CD4-positive, CD25-positive, alpha-beta regulatory T cell (primary cell): ENCODE measurements around the gene XIAP. TPM values are rescaled to one million over a fixed set of nuclear protein-coding genes. Genes with fewer than 3 reads are reported as not detected.
"Not testable (repeated sequence)": the region's sequence is repeated elsewhere in the genome, so short reads cannot be mapped to it uniquely, and the experiment has no call there.

Source experiments
- ATAC-seq, 2 donors: fragments of 150-1000 bp; cut with Tn5 transposase; one replicate each; pipeline ENCODE4 v1.10.0; 2021; ENCODE audit warnings: low read depth in 2 of 2, moderate number of reproducible peaks in 2 of 2, moderate library complexity in 1 of 2
- DNase-seq, 3 donors: peaks; one replicate each; pipeline versions ENCODE4 v3.0.0 to v3.0.0-alpha.2; 2012 to 2022; ENCODE audit warnings: mixed read lengths in 1 of 3
- H3K27ac ChIP-seq: one replicate; pipeline ENCODE4 v1.7.0; 2013; ENCODE audit warnings: mild to moderate bottlenecking, low read length; ENCODE audit not compliant: insufficient read depth, poor library complexity, severe bottlenecking
- H3K27me3 ChIP-seq: one replicate; pipeline ENCODE4 v1.7.0; 2013; ENCODE audit warnings: low read length; ENCODE audit not compliant: control insufficient read depth, insufficient read depth
- H3K36me3 ChIP-seq: one replicate; pipeline ENCODE4 v1.7.0; 2013; ENCODE audit warnings: mild to moderate bottlenecking, low read length, moderate library complexity; ENCODE audit not compliant: control insufficient read depth, insufficient read depth
- H3K4me1 ChIP-seq: 2 replicates; pipeline ENCODE4 v1.7.0; 2013; ENCODE audit warnings: mild to moderate bottlenecking, low read length; ENCODE audit not compliant: insufficient read depth, control insufficient read depth, poor library complexity, severe bottlenecking
- H3K4me3 ChIP-seq: one replicate; pipeline ENCODE4 v1.7.0; 2013; ENCODE audit warnings: low read depth, mild to moderate bottlenecking, low read length, moderate library complexity
- H3K9me3 ChIP-seq, 2 experiments: 1 replicate in 1 of 2; 2 replicates in 1 of 2; pipeline ENCODE4 v1.7.0; 2013; ENCODE audit warnings: low read length in 2 of 2, mild to moderate bottlenecking in 1 of 2, moderate library complexity in 1 of 2; ENCODE audit not compliant: control insufficient read depth in 2 of 2
- H3K27ac Mint-ChIP-seq, 3 donors: one replicate each; pipeline ENCODE4 v1.8.0; 2020 to 2022; ENCODE audit warnings: mild to moderate bottlenecking in 3 of 3, mixed read lengths in 3 of 3, moderate library complexity in 2 of 3
- H3K27me3 Mint-ChIP-seq: one replicate; pipeline ENCODE4 v1.8.0; 2022; ENCODE audit warnings: mild to moderate bottlenecking, mixed read lengths
- H3K36me3 Mint-ChIP-seq: one replicate; pipeline ENCODE4 v1.8.0; 2020; ENCODE audit warnings: mixed read lengths
- H3K4me1 Mint-ChIP-seq, 4 donors: one replicate each; pipeline ENCODE4 v1.8.0; 2020 to 2022; ENCODE audit warnings: mixed read lengths in 4 of 4, mild to moderate bottlenecking in 1 of 4
- H3K4me3 Mint-ChIP-seq, 4 donors: one replicate each; pipeline ENCODE4 v1.8.0; 2020 to 2022; ENCODE audit warnings: mild to moderate bottlenecking in 4 of 4, mixed read lengths in 4 of 4, moderate library complexity in 3 of 4
- H3K9me3 Mint-ChIP-seq, 7 donors: one replicate each; pipeline ENCODE4 v1.8.0; 2020 to 2022; ENCODE audit warnings: mixed read lengths in 7 of 7, mild to moderate bottlenecking in 3 of 7, moderate library complexity in 2 of 7
- polyA plus RNA-seq, 4 donors: library from polyadenylated mRNA; unstranded; fragments of 300-500 nt; fragmentation: Illumina TruSeq; gene quantifications; one replicate each; pipeline ENCODE4 v1.2.3, GENCODE V29; 2021
- total RNA-seq: library from RNA; stranded (reverse); gene quantifications from one replicate; pipeline ENCODE4 v1.2.3, GENCODE V29; 2022

XIAP gene
- total RNA-seq: 35.5 TPM
- polyA plus RNA-seq: 1 to 10 TPM; 7.7 to 8.7 (median 8.0) TPM

DNA sequence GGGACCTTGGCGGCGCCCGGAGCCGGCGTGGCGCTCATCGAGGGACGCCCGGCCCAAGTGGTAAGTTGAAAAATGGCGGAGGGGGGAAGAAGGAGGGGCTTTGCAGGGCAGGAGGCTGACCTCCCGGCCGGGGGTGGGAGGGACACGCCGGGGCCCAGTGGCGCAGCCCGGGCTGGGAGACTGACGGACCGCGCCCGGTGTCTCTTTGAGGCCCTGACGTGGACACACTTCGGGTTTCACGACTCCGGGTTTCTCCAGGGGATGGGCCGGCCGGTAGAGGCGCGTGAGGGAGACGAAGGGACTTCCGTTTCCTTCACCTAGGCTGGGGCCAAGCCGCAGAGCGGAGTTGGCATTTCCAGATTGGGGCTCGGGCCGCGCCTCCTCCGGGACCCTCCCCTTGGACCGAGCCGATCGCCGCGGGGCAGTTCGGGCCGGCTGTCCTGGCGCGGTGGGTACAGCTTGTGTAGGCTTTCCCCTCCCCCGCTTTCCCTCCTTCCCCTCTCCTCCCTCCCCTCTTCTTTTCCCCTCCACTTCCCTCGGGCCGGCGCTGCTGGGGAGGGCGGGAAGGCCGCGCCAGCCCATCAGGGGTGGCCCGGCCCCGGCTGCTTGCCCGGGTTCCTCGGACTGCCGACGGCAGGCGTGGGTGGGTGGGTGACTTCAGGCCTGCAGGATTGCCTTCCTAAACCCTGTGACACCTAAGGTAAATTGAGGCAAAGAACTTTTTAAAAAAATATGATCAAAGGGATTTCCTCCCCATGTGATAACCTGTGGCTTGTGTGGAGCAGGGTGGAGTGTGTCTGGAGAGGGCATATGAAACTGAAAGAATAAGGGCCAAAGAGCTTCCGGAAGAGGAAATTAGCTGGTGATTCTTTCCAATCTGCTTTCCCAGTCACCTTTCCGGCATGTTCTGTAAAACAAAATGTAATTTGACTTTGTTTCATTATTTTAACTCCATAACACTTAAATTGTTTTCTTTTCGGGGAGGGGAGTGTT lies at the start of gene XIAP:
TSS of gene XIAP (plus strand) at position 208 of the 993 bp plus-strand sequence. CDS start 25,610 bp downstream, outside the sequence.
- Histone ChIP-seq H3K4me3 (peak within 1 kb of the TSS; percentile 96), H3K36me3 (no peaks in the 10 kb centered on the region), H3K9me3 (no peaks in the 10 kb centered on the region), H3K27ac (peak within 1 kb of the TSS; percentile 88), H3K4me1 (peaks cover 6% of the 10 kb centered on the region), H3K27me3 (no peaks in the 10 kb centered on the region)
- H3K4me1 Mint-ChIP-seq: peaks cover 0 to 21% (median 12%) of the 10 kb centered on the region in 4 donors
- ATAC-seq (peak; percentile 76), DNase-seq (peak; percentile 56 to 76 (median 65))
- H3K9me3 Mint-ChIP-seq: peaks cover 0 to 2% (median 0%) of the 10 kb centered on the region in 7 donors
- peaks cover 9% of the 10 kb centered on the region for H3K27me3 Mint-ChIP-seq
- H3K36me3 Mint-ChIP-seq: peaks cover 3% of the 10 kb centered on the region
- H3K27ac Mint-ChIP-seq: peak within 1 kb of the TSS; percentile 91 to 97 (median 96)
- H3K4me3 Mint-ChIP-seq: peak within 1 kb of the TSS; percentile 88 to 96 (median 96)

GRCh38 chrX:123814343-123814742 lies 45.5 kb upstream of the XIAP start:
- Mint-ChIP-seq H3K27ac (no peak overlapping the region), H3K4me3 (no peak overlapping the region), H3K36me3 (no peaks in the 10 kb centered on the region), H3K27me3 (no peaks in the 10 kb centered on the region), H3K4me1 (no peaks in the 10 kb centered on the region), H3K9me3 (no peaks in the 10 kb centered on the region)
- Histone ChIP-seq H3K4me3 (no peak overlapping the region), H3K27ac (no peak overlapping the region), H3K36me3 (no peaks in the 10 kb centered on the region), H3K4me1 (no peaks in the 10 kb centered on the region), H3K27me3 (no peaks in the 10 kb centered on the region), H3K9me3 (no peaks in the 10 kb centered on the region)
- no peak for ATAC-seq
- no peak for DNase-seq

DNA sequence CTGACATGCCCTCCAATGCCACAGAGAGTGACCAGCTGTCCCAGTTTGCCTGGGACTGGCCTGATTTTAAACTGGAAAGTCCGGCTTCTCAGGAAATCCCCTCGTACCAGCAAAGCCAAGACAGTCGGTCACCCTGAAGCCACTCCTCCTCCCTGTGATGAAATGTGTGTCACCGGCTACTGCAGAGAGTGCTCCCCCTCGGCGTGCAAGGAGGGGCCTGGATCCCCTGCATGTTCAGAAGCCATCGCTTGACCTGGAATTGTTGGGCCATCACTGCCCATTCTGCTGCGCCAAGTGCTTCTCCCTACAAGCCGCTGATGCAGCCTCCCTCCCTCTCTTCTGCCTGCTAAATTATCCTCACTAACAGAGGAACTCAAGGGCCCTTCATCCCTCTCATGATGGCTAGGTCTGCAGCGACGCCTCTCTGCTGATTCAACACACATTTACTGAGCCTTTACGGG lies 44.9 kb upstream of the XIAP start:
- H3K27me3 Mint-ChIP-seq, H3K9me3 ChIP-seq, H3K4me3 Mint-ChIP-seq, H3K9me3 Mint-ChIP-seq, H3K36me3 ChIP-seq, H3K27ac ChIP-seq, H3K36me3 Mint-ChIP-seq, DNase-seq, H3K4me1 Mint-ChIP-seq, H3K4me1 ChIP-seq, H3K4me3 ChIP-seq, H3K27me3 ChIP-seq, ATAC-seq, H3K27ac Mint-ChIP-seq: not testable (repeated sequence)

DNA sequence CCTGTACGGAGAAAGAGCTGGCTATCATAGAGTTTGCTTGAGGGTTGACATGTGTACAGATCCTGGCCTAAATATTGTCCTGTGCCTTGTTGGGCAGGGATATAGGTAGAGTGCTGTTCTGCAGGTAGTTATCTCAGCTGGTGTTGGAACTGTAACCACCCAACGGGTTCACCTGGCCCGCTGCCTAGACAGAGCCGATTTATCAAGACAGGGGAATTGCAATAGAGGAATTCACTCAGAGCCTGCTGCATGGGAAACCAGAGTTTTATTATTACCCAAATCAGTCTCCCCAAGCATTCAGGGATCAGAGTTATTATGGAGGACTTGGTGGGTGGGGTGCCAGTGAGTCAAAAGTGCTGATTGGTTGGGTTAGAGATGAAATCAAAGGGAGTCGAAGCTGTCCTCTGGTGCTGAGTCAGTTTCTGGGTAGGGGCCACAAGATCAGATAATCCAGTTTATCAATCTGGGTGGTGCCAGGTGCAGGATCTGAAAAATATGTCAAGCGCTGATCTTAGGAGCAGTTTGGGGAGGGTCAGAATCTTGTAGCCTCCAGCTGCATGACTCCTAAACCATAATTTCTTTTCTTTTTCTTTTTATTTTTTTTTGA lies 42.5 kb upstream of the XIAP start:
- Mint-ChIP-seq H3K36me3 (no peaks in the 10 kb centered on the region), H3K4me3 (no peak overlapping the region), H3K27me3 (no peaks in the 10 kb centered on the region), H3K27ac (no peak overlapping the region), H3K9me3 (no peaks in the 10 kb centered on the region), H3K4me1 (no peaks in the 10 kb centered on the region)
- Histone ChIP-seq H3K4me1 (no peaks in the 10 kb centered on the region), H3K9me3 (no peaks in the 10 kb centered on the region), H3K27me3 (no peaks in the 10 kb centered on the region), H3K36me3 (no peaks in the 10 kb centered on the region), H3K27ac (no peak overlapping the region), H3K4me3 (no peak overlapping the region)
- ATAC-seq: no peak
- DNase-seq: no peak

DNA sequence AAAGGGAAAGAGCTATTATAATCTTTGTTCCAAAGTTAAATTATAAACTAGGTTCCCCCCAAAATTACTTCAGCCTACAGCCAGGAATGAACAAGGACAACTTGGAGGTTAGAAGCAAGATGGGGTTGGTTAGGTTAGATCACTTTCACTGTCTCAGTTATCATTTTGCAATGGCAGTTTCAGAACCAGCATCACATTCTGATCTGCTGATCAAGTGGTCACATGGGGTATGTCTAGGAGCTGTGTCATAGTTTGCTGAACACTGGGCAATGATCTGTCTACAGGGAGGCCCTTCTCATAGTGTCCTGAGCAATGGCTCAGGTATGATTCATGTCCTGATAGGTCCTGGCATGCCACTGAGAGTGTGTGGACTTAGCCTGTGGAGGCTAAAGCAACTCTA lies 41.6 kb upstream of the XIAP start:
- H3K4me3 ChIP-seq: no peak overlapping the region
- H3K9me3 ChIP-seq: no peaks in the 10 kb centered on the region
- no peak overlapping the region for H3K27ac ChIP-seq
- Mint-ChIP-seq H3K4me1 (no peaks in the 10 kb centered on the region), H3K9me3 (no peaks in the 10 kb centered on the region), H3K27me3 (no peaks in the 10 kb centered on the region), H3K4me3 (no peak overlapping the region), H3K27ac (no peak overlapping the region), H3K36me3 (no peaks in the 10 kb centered on the region)
- ATAC-seq: no peak
- no peak for DNase-seq
- no peaks in the 10 kb centered on the region for H3K36me3 ChIP-seq
- H3K27me3 ChIP-seq: no peaks in the 10 kb centered on the region
- H3K4me1 ChIP-seq: no peaks in the 10 kb centered on the region

GRCh38 chrX:123822965-123823364 lies 36.9 kb upstream of the XIAP start:
- Mint-ChIP-seq H3K27me3 (no peaks in the 10 kb centered on the region), H3K36me3 (no peaks in the 10 kb centered on the region), H3K9me3 (no peaks in the 10 kb centered on the region), H3K4me3 (no peak overlapping the region), H3K4me1 (no peaks in the 10 kb centered on the region), H3K27ac (no peak overlapping the region)
- Histone ChIP-seq H3K36me3 (no peaks in the 10 kb centered on the region), H3K27ac (no peak overlapping the region), H3K4me3 (no peak overlapping the region), H3K4me1 (no peaks in the 10 kb centered on the region), H3K27me3 (no peaks in the 10 kb centered on the region), H3K9me3 (no peaks in the 10 kb centered on the region)
- ATAC-seq (no peak), DNase-seq (no peak)

GRCh38 chrX:123830309-123830708 lies 29.5 kb upstream of the XIAP start:
- Mint-ChIP-seq H3K36me3 (no peaks in the 10 kb centered on the region), H3K27me3 (peaks cover 6% of the 10 kb centered on the region)

More at GRCh38 chrX:123830309-123830708, 29.5 kb upstream of the XIAP start:
- ATAC-seq: no peak
- DNase-seq: no peak
- H3K9me3 Mint-ChIP-seq: peaks cover 0 to 2% (median 0%) of the 10 kb centered on the region in 7 donors
- H3K4me3 ChIP-seq: no peak overlapping the region
- H3K27me3 ChIP-seq: no peaks in the 10 kb centered on the region
- no peaks in the 10 kb centered on the region for H3K36me3 ChIP-seq
- H3K27ac ChIP-seq: no peak overlapping the region
- no peaks in the 10 kb centered on the region for H3K4me1 ChIP-seq
- H3K9me3 ChIP-seq: no peaks in the 10 kb centered on the region
- no peaks in the 10 kb centered on the region for H3K4me1 Mint-ChIP-seq
- no peak overlapping the region for H3K27ac Mint-ChIP-seq
- no peak overlapping the region for H3K4me3 Mint-ChIP-seq
